Lung (tissue), 16 donors: Measurements from ENCODE around the gene NADK2. TPM values are rescaled to one million over a fixed set of nuclear protein-coding genes. Genes with fewer than 3 reads are reported as not detected.
"Not testable (repeated sequence)": the region's sequence is repeated elsewhere in the genome, so short reads cannot be mapped to it uniquely, and the experiment has no call there.

Experiments
- ATAC-seq: fragments of 200-7000 bp; cut with Tn5 transposase; one replicate; pipeline ENCODE4 v1.9.1; 2020; ENCODE audit warnings: moderate number of reproducible peaks; ENCODE audit not compliant: insufficient read depth, low FRiP score
- DNase-seq, 3 donors: peaks; one replicate each; pipeline ENCODE4 v3.0.0-alpha.2; 2013 to 2017
- H3K27ac ChIP-seq, 2 donors: one replicate each; pipeline ENCODE4 v1.5.1; 2013; ENCODE audit warnings: mild to moderate bottlenecking in 2 of 2, moderate library complexity in 2 of 2, control low read depth in 1 of 2, inconsistent platforms in 1 of 2, low read depth in 1 of 2, low read length in 1 of 2
- H3K27me3 ChIP-seq, 3 donors: one replicate each; pipeline ENCODE4 v1.5.1; 2013; ENCODE audit warnings: low read length in 2 of 3; ENCODE audit not compliant: control insufficient read depth in 3 of 3, insufficient read depth in 3 of 3
- H3K36me3 ChIP-seq, 4 donors: one replicate each; pipeline ENCODE4 v1.5.1; 2013; ENCODE audit warnings: low read length in 4 of 4, mild to moderate bottlenecking in 1 of 4, moderate library complexity in 1 of 4; ENCODE audit not compliant: control insufficient read depth in 4 of 4, insufficient read depth in 4 of 4
- H3K4me1 ChIP-seq, 5 donors: one replicate each; pipeline ENCODE4 v1.5.1; 2013; ENCODE audit warnings: low read length in 5 of 5, mild to moderate bottlenecking in 2 of 5, moderate library complexity in 1 of 5; ENCODE audit not compliant: control insufficient read depth in 5 of 5, insufficient read depth in 5 of 5
- H3K4me3 ChIP-seq: one replicate; pipeline ENCODE4 v1.5.1; 2013; ENCODE audit warnings: mild to moderate bottlenecking, control low read depth, moderate library complexity
- H3K9ac ChIP-seq, 2 donors: one replicate each; pipeline ENCODE4 v1.5.1; 2013; ENCODE audit warnings: low read length in 2 of 2, control low read depth in 1 of 2; ENCODE audit not compliant: insufficient read depth in 1 of 2
- H3K9me3 ChIP-seq, 4 donors: one replicate each; pipeline ENCODE4 v1.5.1; 2013; ENCODE audit warnings: low read length in 3 of 4, mild to moderate bottlenecking in 1 of 4, moderate library complexity in 1 of 4; ENCODE audit not compliant: control insufficient read depth in 4 of 4, insufficient read depth in 3 of 4
- WGBS, 2 donors: extraction: QIAGEN DNeasy Blood & Tissue Kit; methylation state at CpG; one replicate each; pipeline ENCODE4 v1.1.7; 2013; 5-methylcytosine and 5-hydroxymethylcytosine counted together
- long read RNA-seq, 5 donors: transcript quantifications; one replicate each; lab custom pipeline, GENCODE V29; 2026
- polyA plus RNA-seq, 2 donors: library from polyadenylated mRNA; stranded (reverse); fragments of 200-250 nt; gene quantifications; one replicate each; pipeline ENCODE4 v1.2.1, GENCODE V29; 2013
- total RNA-seq, 2 donors: library from RNA; depleted of rRNA in 1 of 2; stranded (reverse); fragments of >200 nt in 1 of 2; gene quantifications; one replicate each; pipeline ENCODE4 v1.2.1, GENCODE V29; 2014 to 2021
- TF ChIP-seq, protein P1 (sequence below): IDR thresholded peaks from 2 replicates; pipeline ENCODE4 v1.5.1; 2012; ENCODE audit warnings: mild to moderate bottlenecking; ENCODE audit errors: control extremely low read depth, extremely low read depth
- donor health status: control.
- donor health status: control.
- donor health status: Bipolar disorder and iron deficiency.
- donor health status: healthy.
- donor health status: DM: yes; HTN: yes; CAD: no.

NADK2 gene, protein sequence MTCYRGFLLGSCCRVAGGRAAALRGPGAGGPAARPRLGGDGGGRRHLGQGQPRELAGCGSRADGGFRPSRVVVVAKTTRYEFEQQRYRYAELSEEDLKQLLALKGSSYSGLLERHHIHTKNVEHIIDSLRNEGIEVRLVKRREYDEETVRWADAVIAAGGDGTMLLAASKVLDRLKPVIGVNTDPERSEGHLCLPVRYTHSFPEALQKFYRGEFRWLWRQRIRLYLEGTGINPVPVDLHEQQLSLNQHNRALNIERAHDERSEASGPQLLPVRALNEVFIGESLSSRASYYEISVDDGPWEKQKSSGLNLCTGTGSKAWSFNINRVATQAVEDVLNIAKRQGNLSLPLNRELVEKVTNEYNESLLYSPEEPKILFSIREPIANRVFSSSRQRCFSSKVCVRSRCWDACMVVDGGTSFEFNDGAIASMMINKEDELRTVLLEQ
- total RNA-seq (10 to 100 TPM; 23.4 to 37.9 TPM), polyA plus RNA-seq (1 to 10 TPM; 8.4 to 9.0 TPM)
- long read RNA-seq, donor 1, transcript NADK2-202 (12 exons, 2,243 nt): major isoform, 10 of 11 reads
- long read RNA-seq, donor 1, partial matches to known transcripts: 0 of 11 reads
- long read RNA-seq, donor 1, other reads (novel, unspliced or antisense): 0 of 11 reads
- long read RNA-seq, donor 2, partial matches to known transcripts: 0 of 4 reads
- long read RNA-seq, donor 2, other reads (novel, unspliced or antisense): 0 of 4 reads
- long read RNA-seq, donor 3, partial matches to known transcripts: 0 of 3 reads
- long read RNA-seq, donor 3, other reads (novel, unspliced or antisense): 0 of 3 reads
- long read RNA-seq, donor 4: 0 reads
- long read RNA-seq, donor 5, partial matches to known transcripts: 0 of 2 reads
- long read RNA-seq, donor 5, other reads (novel, unspliced or antisense): 0 of 2 reads

GRCh38 chr5:36241631-36242533, at the start of gene NADK2:
Gene NADK2 (minus strand): TSS chr5:36241925. CDS start chr5:36241798, 127 bp downstream.
- Histone ChIP-seq H3K27me3 (no peaks in the 10 kb centered on the region), H3K9ac (peak within 1 kb of the TSS; percentile 80 to 82), H3K9me3 (no peaks in the 10 kb centered on the region), H3K36me3 (no peaks in the 10 kb centered on the region), H3K4me3 (peak within 1 kb of the TSS; percentile 89), H3K4me1 (peaks cover 2 to 32% (median 18%) of the 10 kb centered on the region in 5 donors), H3K27ac (peak within 1 kb of the TSS; percentile 94 to 99)
- DNase-seq: peak; percentile 98 to 99 (median 99)
- peak; percentile 92 for ATAC-seq
- TF ChIP-seq, protein P1, sequence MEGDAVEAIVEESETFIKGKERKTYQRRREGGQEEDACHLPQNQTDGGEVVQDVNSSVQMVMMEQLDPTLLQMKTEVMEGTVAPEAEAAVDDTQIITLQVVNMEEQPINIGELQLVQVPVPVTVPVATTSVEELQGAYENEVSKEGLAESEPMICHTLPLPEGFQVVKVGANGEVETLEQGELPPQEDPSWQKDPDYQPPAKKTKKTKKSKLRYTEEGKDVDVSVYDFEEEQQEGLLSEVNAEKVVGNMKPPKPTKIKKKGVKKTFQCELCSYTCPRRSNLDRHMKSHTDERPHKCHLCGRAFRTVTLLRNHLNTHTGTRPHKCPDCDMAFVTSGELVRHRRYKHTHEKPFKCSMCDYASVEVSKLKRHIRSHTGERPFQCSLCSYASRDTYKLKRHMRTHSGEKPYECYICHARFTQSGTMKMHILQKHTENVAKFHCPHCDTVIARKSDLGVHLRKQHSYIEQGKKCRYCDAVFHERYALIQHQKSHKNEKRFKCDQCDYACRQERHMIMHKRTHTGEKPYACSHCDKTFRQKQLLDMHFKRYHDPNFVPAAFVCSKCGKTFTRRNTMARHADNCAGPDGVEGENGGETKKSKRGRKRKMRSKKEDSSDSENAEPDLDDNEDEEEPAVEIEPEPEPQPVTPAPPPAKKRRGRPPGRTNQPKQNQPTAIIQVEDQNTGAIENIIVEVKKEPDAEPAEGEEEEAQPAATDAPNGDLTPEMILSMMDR: no peak
- 0% methylated on average over 82 to 100 of the region's 100 CpGs for WGBS, 2 donors

- ATAC-seq (no peak), DNase-seq (no peak)
- TF ChIP-seq, protein P1: no peak
- H3K36me3 ChIP-seq: no peaks in the 10 kb centered on the region
- H3K4me1 ChIP-seq: peaks cover 0 to 3% (median 0%) of the 10 kb centered on the region in 5 donors
- 57 to 78% methylated on average over 2 of the region's 2 CpGs for WGBS, 2 donors
- H3K4me3 ChIP-seq: no peak overlapping the region
- H3K9ac ChIP-seq: no peak overlapping the region
- no peaks in the 10 kb centered on the region for H3K9me3 ChIP-seq
- no peaks in the 10 kb centered on the region for H3K27me3 ChIP-seq
- H3K27ac ChIP-seq: no peak overlapping the region
Observed at GRCh38 chr5:36285837-36286615, 44.3 kb upstream of the NADK2 start.

- H3K9me3 ChIP-seq, H3K4me3 ChIP-seq, H3K36me3 ChIP-seq, H3K27me3 ChIP-seq, H3K9ac ChIP-seq, ATAC-seq, H3K27ac ChIP-seq, H3K4me1 ChIP-seq, DNase-seq: not testable (repeated sequence)
- 56 to 82% methylated on average over 3 of the region's 3 CpGs for WGBS, 2 donors
Observed at GRCh38 chr5:36283775-36284174, 42.0 kb upstream of the NADK2 start.
